ENCODE measurements around the gene C1orf74.

DNA sequence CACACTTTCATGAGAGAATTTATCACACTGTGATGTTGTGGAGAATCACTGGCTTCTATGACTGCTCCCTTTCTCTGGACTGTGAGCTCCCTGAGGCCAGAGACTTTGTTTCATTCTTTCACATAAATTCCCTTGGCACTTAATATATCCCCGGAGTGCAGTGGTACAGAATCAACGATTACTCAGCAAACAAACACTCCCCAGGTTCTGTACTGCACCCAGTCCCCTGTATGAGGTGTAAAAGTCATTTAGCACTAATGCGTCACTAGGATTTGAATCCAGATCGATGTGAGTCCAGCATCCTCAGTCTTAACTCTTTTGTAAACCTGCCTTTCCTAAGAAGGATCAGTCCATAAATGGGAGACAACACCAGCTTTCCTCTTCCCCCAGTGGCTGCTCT is 36.6 kb upstream of the C1orf74 start:
- no peak for TF ChIP-seq EZH2 (IDR thresholded peaks at IDR 0.05; ENCODE audit: insufficient read depth, poor library complexity, severe bottlenecking)
- TF ChIP-seq EZH2phosphoT487 (IDR thresholded peaks at IDR 0.05; ENCODE audit: insufficient read depth, low read depth), result no peak
